ENCODE results near the gene IRF2BP2.
"Not testable (repeated sequence)": the region's sequence is repeated elsewhere in the genome, so short reads cannot be mapped to it uniquely, and the experiment has no call there.

IRF2BP2 gene

DNA sequence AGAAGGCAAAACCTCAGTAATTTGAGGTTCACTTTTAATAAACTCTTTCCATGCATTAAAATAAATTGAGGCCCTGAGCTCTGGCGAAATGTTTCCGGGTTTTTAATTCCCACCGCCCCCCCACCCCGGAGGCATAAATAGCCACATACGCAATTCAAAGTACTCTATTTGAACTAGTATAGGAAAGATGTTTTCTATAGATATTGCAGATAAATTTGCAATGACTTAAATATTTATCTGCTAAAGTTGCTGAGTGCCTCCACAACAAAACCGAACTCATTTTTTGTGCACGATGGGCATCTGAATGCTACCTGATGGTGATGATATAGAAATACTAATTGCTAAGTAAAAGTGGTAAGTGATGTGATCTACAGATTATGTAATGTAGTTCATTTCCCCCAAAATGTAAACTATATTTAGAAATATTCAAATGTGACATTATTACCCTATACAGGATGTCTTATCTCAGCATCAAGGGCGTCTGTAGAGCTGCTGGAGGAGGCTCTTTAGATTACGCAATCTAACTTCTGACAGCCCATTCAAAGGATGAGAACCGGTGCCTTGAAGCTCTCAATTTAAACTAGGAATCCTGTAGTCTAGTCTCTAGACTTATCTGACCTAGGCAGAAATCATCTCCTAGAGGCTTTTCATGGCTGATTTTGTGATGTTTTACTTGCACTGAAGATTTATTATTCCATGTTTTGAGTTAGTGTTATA is 8.5 kb downstream of the IRF2BP2 start:
- DNase-seq (ENCODE audit: low read depth in 2 of 2): no peak

DNA sequence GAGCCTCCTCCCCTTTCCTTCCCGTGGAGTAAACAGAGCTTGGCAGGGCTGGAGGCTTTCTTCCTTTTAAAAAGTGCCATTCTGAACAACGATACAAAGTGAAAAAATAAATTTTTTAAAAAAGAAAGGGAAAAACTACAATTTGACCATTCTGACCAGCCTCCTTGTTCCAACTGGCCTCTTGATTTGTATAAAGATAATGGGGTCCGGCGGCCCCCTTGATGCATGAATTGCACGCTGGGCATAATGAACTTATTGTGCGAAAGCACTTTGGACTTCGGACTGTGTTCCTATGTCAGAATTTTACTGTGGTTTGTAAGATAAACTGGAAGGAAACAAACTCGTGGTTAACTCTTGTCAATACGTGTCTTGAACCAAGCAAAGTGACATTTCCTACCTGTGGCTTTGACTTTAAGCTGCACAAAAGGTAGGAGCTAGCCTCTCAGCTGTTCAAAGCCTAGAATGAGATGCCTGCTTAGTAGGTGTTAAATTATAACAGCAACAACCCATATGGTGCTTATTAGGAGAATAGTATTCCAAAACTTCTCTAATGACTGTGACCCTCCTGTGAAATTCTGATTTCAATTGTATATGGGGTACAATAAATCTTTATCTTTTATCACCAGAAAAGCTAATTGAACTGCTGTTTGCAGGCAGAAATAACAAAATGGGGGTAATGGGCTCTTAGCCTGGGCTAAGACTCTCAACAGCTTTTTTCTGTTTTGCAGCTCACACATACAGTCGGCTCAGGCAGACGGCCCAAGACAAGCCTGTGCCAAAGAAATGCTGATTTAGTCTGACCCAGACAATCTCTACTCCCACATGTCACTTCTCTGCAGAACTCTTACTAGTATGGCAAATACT is 9.3 kb downstream of the IRF2BP2 start:
- DNase-seq (ENCODE audit: low read depth in 2 of 2): no peak

DNA sequence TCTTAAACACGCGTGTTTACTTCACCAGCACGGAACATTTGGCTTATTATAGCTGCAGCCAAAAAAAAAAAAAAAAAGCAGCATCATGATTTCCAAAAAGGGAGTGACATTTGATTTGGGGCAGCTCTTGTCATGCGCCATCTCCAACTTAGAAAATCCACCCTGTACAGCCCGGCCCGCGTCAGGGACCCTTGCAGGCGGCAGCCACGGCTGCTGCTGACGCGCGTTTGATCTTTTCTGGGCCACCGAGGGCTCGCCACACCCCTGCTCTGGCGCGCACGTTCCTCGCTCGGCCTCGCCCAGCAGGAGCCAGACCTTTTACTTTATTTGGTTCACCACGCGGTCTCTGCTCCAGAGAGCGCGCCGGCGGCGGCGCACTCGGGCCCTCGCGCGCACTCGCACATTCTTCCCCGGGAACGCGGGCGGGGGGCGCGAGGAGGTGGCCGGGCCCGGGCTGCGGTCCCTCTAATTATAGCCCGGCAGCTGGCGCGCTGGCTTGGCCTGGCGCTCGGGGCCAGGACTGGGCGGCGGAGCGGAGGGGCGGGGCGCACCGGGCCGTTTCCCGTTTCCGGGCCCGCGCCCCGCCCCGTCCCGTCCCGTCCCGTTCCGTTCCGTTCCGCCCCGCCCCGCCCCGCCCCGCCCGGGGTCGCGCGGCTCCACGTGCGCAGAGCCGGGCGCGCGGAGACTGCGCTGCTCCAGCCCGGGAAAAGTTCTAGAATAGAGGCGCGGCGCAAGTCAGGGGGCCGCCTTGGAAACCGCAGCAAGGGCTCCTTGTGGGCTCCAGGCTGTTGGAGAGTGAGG is 10.2 kb downstream of the IRF2BP2 start:
- peak; percentile 70 to 72 for DNase-seq (ENCODE audit: low read depth in 2 of 2)

DNA sequence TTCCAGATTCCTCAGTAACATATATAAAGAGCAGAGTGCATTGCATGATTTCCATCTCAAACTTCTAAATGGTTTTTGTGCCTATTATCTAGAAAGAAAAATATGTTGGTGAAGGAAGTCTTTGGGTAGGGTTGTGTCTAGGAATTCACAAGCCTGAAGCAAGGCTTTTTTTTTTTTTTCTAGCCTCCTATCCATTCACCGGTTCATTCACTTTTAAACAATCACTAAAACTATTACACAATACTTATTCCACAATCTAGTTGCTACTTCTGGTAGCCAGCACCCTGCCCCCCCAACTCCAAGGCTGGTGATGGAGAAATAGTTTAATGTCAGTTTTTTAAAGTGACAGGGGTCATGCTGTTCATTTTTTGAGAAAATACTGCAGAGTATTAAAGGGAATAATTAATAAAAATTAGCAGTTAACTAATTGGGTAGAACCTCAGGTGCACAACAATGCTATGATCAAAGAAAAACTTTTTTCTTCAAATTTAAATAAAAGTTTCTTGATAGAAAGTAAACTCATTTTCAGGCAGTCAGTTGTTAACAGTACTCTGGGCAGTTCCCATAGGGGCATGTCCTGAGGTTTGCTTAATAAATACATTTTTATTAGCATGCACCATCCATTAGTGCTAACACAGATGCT is 10.9 kb downstream of the IRF2BP2 start:
- DNase-seq (ENCODE audit: low read depth in 2 of 2): no peak

DNA sequence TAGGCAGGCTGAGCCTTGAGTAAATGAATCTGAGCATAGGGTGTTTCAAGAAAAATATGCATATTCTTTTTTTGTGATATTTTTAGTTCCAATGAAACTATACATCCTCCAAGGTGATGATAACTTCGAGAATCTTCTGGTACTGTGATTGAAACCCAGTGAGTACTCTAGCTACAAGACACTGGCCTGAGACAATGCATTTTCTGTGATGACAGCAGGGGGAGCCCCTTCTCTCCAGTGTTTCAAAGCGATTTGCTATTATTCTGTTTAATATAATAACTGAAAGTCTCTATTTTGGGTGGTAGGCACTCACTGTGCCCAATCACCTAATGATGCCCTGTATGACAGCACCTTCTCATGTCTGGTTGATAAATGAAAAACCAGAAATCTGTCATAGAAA is 12.1 kb downstream of the IRF2BP2 start:
- peak in 1 of 2 donors; percentile 20 for DNase-seq (ENCODE audit: low read depth in 2 of 2)

DNA sequence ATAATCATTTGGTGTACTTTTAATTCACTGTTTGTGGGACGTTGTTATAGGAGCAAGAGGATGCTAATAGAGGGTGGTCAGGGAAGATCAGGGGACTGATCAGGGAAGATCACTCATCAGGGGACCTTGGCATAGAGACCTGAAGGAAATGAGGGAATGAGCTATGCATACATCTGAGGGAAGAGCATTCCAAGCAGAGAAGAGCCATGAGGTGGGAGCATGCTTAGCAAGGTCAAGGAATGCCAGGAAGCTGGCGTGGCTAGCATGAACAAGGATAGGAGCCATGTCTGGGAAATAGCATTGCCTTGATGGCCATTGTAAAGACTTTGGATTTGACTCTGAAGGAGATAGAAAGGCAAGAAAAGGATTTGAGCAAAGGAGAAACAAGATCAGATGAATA is 14.1 kb downstream of the IRF2BP2 start:
- no peak for DNase-seq (ENCODE audit: low read depth in 2 of 2)

DNA sequence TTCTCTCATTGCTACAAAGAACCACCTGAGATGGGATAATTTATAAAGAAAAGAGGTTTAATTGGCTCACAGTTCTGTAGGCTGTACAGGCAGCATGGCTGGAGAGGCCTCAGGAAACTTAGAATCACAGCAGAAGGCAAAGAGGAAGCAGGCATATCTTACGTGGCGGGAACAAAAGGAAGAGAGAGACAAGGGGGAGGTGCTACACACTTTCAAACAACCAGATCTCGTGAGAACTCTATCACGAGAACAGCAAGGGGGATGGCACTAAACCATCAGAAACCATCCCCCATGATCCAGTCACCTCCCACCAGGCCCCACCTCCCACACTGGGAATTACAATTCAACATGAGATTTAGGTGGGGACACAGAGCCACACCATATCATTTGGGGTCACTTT is 15.4 kb downstream of the IRF2BP2 start:
- not testable (repeated sequence) for DNase-seq (ENCODE audit: low read depth in 2 of 2)

DNA sequence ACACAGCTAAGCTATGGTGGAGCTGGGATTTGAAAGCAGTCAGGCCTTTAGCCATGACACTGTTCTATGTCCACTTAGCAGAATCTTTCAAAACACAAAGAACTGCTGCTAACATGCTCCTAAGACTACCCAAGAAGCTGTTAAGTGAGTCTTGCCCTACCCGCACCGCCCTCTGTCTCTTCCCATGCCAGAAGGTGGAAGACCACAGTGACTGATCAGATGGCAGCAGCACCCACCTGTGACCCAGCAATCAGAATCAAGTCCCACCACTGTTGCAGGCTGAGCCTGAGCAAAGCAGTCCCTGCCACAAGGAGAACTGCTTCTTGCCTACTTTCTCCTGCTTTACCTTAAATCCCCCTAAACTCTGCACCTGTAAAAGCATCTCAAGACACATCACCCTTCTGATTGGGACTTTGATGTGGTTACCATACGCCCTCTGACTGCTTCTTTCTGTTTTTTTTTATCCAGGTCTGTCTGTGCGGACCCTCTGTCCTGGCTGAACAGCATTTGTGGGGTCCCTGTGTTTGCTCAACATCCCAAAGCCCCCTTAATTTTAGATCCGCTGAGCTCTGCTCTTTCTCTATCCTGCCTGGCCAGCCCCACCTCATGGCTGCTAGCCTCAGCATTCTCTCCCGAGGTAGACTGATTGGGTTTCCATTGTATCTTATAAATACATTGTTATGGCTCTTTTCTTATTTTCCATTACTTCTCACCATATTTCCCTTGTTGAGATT is 16.0 kb downstream of the IRF2BP2 start:
- DNase-seq (ENCODE audit: low read depth in 2 of 2): no peak

DNA sequence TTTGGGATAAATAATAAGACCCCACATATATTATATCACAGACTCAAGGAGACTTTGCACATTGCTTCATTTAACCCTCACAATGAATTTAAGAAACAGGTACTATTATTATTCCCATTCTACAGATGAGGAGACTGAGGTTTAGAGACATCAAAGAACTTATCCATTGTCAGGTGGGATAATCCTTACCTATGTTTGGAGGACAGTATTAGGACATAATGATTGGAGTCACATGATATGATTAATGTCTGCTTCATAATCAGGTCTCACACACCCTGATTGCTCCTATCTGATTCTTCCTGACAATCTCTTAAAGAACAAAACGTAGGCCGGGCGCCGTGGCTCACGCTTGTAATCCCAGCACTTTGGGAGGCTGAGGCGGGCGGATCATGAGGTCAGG is 16.9 kb downstream of the IRF2BP2 start:
- DNase-seq (ENCODE audit: low read depth in 2 of 2): no peak

DNA sequence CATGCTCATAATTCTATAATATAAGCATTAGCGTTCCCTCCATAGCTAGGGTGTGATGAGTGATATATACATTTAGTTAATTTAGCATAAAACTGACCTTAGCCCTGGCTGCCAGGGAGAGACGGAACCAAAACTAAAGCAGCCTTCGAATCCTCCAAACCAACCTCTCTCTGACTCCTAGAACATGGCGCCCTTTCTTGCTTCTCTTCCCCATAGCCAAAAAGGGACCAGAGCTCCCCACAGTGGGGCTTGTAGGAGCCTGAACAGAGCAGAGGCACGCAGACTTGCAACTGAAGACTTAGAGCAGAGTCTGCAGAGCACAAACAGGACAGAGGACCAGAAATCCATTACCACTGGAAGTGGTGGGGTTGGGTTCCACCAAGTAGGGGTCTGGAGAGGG is 17.7 kb downstream of the IRF2BP2 start:
- no peak for DNase-seq (ENCODE audit: low read depth in 2 of 2)

DNA sequence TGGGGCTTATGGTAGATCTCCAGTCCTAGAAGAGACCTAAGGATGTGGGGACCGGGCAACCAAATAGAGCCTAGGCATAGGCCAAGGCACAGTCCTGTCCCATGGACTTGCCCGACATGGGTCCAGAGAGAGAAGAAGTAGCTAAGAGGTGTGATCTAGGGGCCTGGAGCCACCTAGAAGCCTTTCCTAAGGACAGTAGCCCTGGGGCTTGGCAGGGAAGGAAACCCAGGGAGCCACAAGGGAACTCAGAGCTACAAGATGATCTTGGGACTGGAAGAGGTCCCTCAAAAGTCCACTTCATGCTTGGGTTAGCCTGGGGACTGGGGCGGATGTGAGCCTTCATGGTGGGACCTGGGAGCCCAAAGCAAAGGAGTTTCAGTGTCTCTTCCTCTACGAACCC is 18.8 kb downstream of the IRF2BP2 start:
- no peak for DNase-seq (ENCODE audit: low read depth in 2 of 2)

DNA sequence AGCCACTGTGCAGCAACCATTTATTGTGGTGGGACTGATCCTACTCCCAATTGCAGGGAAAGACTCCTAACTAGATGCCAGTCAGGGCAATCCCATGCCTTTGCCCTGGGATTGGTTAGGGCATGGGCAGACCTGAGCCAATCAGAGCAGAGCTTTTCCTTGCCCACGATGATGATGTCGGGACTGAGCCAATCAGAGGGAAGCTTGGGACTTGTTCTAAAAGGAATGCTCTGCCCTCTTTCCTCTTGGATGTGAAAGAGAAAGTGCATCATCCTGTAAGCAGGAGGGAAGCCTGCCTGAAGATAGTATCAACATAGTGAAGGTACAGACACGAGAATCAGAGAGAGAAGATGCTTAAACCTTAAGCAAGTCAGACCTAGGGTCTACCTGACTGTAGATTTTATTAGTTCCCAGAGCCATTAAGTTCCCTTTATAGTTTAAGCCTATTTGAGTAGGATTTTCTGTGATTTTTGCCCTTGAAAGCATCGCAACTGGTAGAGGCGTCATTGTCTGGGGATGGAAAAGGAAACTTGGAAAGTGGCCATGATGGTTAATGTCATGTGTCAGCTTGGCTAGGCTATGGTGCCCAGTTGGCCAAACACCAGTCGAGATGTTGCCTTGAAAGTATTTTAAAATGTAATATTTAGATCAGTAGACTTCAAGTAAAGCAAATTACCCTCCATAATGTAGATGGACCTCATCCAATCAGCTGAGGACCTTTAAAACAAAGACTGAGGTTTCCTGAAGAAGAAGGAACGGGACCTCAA is 19.9 kb downstream of the IRF2BP2 start:
- no peak for DNase-seq (ENCODE audit: low read depth in 2 of 2)

DNA sequence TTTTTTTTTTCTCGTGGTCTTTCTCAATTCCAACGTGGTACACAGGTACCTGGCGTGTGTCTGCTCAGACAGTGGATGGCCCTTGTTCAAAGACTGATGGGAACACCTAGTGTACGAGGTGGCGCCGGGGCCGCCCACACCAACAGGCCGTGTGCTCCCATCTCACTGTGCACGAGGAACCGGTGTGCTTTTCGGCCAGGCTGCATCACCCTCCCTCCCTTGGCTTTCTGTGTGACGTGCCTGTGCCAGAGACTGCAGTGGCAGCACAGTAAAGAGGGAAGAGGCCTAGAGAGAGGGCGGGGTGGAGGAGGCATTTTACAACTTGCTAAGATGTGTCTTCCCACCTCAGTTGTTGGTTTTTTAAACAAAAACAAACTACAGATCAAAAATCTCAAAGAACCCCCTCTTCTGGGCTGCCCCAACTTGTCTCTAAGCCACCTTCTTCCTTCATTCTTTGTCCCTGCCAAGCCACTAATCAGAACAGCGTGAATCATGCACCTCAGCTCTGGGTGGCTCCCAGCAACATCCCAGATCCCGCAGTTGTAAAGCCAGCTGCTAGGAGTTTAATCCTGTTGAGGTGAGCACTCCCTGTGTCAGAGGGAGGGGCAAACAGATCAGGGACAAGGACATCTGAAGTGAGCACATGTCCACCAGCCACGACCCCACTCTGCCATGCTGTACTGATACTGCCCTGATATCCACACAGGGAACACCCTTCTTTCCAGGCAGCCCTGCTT is 20.7 kb downstream of the IRF2BP2 start:
- no peak for DNase-seq (ENCODE audit: low read depth in 2 of 2)

DNA sequence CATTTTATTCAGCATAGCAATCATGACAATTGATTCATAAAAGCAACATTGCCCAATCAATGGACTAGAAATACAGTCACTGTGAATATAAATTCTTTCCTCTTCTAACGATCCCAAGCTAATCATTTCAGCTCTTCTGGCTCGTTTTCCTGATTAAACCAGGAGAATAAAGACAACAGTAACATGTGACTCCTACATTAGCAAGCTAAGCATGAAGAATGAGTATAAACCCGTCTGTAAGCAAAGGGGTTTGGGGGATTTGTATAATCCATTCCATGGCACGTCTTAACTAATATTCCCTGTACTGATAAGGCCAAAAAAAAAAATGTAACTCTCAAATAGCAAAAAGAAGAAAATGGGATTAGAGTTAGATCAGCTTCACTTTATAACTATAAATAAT is 21.6 kb downstream of the IRF2BP2 start:
- DNase-seq (ENCODE audit: low read depth in 2 of 2): no peak

DNA sequence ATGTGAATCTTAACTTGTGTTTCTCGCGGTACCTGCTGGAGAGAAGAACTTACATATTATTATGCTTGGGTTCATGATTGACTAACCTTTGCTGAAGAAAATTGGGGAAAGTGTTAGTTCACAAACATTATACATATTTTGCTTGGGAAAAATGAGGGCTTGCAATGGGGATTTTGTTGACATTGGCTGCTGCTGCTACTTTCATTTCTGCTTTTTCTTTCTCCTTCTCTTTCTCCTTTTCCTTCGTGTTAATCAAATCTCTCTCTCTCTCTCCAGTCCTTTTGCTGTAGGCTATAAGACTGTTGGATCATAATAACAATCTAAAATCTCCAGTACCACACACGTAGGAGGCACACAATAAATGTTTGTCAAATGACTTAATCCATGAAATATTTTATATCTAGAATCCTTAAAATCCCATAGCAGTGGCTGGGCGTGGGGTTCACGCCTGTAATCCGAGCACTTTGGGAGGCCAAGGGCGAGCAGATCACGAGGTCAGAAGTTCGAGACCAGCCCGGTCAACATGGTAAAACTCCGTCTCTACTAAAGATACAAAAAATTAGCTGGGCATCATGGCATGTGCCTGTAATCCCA is 23.0 kb downstream of the IRF2BP2 start:
- DNase-seq (ENCODE audit: low read depth in 2 of 2): no peak

DNA sequence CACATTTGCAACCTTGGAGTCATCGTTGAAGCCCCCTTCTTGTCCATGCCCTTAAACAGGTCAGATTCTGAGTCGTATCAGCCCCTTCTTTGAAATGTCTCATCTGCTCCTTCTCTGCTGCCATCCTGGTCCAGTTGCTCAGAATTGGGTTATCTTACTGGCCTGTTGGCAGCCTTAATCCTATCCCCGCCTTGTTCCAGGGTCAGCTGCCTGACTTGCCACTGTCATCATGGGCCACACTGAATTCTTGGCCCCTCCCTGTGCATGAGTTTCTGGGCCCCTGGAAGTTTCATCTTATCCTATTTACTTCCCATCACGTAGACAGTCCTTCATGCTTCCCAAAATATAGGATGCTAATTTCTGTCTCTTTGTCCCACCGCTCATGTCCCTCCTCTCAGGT is 23.7 kb downstream of the IRF2BP2 start:
- DNase-seq (ENCODE audit: low read depth in 2 of 2): no peak

DNA sequence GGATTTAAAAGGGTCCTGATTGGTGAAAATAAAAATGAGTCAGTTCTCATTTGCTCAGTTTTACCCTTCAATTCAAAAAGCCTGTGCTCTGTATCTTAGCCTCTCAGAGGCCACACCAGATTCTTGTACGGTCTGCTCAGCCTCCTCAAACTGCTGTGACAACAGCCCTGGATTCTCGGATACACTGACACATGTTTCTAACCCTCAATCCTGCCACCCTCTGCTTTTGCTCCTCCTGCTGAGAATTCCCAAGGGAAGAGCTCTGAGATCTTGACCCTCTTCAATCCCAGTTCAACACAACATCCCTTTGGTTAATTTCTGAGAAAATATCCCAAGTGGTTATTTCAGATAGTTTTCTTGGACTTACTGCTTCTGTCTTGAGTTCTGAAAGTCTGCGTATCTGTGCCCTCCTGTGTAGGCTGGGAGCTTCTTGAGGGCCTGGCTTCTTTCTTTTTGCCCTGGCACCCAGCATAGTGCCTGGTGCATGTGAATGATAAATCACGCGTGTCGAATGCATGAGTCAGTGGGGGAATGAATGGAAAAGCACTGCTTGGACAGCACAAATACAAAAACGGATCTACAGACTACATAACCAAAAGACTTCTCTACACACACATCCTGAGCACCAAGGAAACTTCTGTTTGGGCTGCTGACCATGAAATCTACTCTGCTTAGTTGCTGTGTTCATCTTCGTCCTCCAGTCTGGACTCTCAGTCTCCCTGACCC is 24.5 kb downstream of the IRF2BP2 start:
- no peak for DNase-seq (ENCODE audit: low read depth in 2 of 2)

DNA sequence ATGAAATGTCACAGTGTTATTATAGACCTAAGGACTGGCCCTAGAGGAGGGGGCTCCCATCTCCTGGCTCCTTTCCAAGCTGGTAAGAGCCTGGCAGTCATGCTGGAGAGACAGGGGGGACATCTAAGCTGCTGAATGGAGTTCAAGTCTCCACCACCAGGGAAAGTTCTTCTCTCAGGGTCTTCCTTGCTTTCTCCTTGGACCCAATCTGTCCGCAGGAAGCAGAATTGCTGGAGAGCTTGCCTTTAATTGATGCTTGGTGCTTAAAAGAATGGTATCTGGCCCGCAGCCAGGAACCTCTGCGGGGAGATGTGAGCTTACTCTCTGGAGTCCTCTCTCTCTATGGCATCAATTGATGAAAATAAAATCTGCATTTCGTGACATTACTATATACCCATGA is 25.1 kb downstream of the IRF2BP2 start:
- DNase-seq (ENCODE audit: low read depth in 2 of 2): no peak

DNA sequence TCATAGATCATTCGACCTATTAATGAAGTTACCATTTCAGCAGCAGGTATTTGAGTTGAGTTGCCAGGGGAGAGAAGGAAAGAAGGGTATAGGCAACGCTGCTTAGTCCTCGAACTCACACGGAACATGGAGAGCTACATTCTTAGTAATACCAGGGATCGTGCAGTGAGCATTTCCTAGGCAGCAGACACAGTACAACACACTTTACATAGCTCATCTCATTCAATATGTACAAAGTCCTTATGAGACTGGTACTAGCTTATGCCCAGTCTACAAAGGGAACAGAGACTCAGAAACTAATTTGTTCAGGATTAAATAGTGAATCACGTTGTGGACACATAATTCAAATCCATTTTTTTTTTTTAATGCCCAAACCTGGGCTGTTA is 25.6 kb downstream of the IRF2BP2 start:
- DNase-seq (ENCODE audit: low read depth in 2 of 2): no peak
